ENCODE results near the gene CRCP. TPM values are rescaled to one million over a fixed set of nuclear protein-coding genes. Genes with fewer than 3 reads are reported as not detected.
A peak's percentile ranks its signal among the peaks of the same experiment; 100 is the strongest.

The CRCP gene
- total and polyA plus RNA-seq, 2 of the 13 experiments (the other 11 are each of a cell fraction or from before 2014, with no cell fraction given), result 22.7 to 31.0 TPM

DNA sequence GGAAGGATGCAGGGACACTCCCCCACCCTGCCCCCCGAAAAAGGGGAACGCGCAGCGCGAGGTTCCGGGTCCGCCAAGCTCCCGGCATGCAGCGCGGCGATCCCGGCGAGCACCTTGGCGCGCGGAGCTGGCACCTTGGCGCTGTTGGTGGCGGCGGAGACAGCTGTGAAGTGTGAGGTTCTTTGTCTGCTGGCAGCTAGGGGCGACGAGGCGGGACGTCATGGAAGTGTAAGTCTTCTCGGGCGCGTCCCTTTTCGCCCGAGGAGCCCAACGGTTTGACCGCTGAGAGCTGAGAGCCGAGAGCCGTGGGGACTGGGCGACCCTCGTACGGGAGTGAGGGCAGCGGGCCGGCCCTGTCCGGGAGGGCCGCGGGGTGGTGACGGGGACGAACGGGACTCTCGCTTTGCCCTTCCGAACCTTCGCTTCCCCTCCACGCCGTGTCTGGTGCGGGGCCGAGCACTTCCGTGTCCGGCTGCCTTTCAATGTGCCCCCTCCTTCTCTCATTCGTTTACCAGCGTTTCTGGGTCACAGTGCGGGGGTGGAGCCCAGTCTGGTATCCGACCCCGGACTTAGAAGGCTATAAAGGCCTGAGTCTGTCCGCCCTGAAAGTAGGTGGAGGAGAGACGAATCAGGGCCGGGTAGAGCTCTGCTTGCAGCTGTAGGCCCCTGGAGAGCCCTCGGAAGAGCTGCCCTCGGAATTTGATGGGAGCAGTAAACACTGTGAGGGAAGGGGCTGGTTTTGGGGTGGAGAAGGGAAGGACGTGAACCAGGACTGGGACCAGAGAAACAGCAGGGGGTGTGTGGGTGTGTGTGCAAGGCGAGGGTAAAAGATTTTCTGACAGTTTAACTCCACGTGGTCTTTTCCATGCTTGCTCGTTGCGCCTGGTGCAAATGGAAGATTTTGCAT, at the start of gene CRCP (continued):
- TF ChIP-seq ZNF543 (CRISPR knock-in tag; IDR thresholded peaks at IDR 0.05), result 0 out of 2 replicates have a peak, but pooled peaks have one; percentile 82
- 0 out of 2 replicates have a peak, but pooled peaks have one; percentile 34 for TF ChIP-seq ZBTB20 (CRISPR knock-in tag; IDR thresholded peaks at IDR 0.05; ENCODE audit: borderline replicate concordance, low read depth)
- TF ChIP-seq THAP11 (CRISPR knock-in tag; IDR thresholded peaks at IDR 0.05), result peak; percentile 64
- no peak for TF ChIP-seq AHR (CRISPR knock-in tag; IDR thresholded peaks at IDR 0.05)
- peak; percentile 96 for TF ChIP-seq RBFOX2 (IDR thresholded peaks at IDR 0.05; ENCODE audit: low read depth, low read length)
- TF ChIP-seq, protein P1, sequence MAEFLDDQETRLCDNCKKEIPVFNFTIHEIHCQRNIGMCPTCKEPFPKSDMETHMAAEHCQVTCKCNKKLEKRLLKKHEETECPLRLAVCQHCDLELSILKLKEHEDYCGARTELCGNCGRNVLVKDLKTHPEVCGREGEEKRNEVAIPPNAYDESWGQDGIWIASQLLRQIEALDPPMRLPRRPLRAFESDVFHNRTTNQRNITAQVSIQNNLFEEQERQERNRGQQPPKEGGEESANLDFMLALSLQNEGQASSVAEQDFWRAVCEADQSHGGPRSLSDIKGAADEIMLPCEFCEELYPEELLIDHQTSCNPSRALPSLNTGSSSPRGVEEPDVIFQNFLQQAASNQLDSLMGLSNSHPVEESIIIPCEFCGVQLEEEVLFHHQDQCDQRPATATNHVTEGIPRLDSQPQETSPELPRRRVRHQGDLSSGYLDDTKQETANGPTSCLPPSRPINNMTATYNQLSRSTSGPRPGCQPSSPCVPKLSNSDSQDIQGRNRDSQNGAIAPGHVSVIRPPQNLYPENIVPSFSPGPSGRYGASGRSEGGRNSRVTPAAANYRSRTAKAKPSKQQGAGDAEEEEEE (CRISPR knock-in tag; IDR thresholded peaks at IDR 0.05; ENCODE audit: borderline replicate concordance), result peak; percentile 87
- no peak for TF ChIP-seq DNMT3B (CRISPR knock-in tag; conservative IDR thresholded peaks at IDR 0.05)
- TF ChIP-seq, protein P2, sequence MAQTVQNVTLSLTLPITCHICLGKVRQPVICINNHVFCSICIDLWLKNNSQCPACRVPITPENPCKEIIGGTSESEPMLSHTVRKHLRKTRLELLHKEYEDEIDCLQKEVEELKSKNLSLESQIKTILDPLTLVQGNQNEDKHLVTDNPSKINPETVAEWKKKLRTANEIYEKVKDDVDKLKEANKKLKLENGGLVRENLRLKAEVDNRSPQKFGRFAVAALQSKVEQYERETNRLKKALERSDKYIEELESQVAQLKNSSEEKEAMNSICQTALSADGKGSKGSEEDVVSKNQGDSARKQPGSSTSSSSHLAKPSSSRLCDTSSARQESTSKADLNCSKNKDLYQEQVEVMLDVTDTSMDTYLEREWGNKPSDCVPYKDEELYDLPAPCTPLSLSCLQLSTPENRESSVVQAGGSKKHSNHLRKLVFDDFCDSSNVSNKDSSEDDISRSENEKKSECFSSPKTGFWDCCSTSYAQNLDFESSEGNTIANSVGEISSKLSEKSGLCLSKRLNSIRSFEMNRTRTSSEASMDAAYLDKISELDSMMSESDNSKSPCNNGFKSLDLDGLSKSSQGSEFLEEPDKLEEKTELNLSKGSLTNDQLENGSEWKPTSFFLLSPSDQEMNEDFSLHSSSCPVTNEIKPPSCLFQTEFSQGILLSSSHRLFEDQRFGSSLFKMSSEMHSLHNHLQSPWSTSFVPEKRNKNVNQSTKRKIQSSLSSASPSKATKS (CRISPR knock-in tag; IDR thresholded peaks at IDR 0.05), result no peak
- TF ChIP-seq, protein P3, sequence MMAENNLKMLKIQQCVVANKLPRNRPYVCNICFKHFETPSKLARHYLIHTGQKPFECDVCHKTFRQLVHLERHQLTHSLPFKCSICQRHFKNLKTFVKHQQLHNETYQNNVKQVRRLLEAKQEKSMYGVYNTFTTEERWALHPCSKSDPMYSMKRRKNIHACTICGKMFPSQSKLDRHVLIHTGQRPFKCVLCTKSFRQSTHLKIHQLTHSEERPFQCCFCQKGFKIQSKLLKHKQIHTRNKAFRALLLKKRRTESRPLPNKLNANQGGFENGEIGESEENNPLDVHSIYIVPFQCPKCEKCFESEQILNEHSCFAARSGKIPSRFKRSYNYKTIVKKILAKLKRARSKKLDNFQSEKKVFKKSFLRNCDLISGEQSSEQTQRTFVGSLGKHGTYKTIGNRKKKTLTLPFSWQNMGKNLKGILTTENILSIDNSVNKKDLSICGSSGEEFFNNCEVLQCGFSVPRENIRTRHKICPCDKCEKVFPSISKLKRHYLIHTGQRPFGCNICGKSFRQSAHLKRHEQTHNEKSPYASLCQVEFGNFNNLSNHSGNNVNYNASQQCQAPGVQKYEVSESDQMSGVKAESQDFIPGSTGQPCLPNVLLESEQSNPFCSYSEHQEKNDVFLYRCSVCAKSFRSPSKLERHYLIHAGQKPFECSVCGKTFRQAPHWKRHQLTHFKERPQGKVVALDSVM (CRISPR knock-in tag; IDR thresholded peaks at IDR 0.05), result peak; percentile 15; the same call in 1 of the 2 replicates
- TF ChIP-seq NR0B2 (CRISPR knock-in tag; IDR thresholded peaks at IDR 0.05), result peak; percentile 44; the same call in 1 of the 2 replicates
- TF ChIP-seq CBX1 (IDR thresholded peaks at IDR 0.05; ENCODE audit: low read depth), result no peak
- no peak for TF ChIP-seq TOE1 (CRISPR knock-in tag; IDR thresholded peaks at IDR 0.05)
- TF ChIP-seq, protein P4, sequence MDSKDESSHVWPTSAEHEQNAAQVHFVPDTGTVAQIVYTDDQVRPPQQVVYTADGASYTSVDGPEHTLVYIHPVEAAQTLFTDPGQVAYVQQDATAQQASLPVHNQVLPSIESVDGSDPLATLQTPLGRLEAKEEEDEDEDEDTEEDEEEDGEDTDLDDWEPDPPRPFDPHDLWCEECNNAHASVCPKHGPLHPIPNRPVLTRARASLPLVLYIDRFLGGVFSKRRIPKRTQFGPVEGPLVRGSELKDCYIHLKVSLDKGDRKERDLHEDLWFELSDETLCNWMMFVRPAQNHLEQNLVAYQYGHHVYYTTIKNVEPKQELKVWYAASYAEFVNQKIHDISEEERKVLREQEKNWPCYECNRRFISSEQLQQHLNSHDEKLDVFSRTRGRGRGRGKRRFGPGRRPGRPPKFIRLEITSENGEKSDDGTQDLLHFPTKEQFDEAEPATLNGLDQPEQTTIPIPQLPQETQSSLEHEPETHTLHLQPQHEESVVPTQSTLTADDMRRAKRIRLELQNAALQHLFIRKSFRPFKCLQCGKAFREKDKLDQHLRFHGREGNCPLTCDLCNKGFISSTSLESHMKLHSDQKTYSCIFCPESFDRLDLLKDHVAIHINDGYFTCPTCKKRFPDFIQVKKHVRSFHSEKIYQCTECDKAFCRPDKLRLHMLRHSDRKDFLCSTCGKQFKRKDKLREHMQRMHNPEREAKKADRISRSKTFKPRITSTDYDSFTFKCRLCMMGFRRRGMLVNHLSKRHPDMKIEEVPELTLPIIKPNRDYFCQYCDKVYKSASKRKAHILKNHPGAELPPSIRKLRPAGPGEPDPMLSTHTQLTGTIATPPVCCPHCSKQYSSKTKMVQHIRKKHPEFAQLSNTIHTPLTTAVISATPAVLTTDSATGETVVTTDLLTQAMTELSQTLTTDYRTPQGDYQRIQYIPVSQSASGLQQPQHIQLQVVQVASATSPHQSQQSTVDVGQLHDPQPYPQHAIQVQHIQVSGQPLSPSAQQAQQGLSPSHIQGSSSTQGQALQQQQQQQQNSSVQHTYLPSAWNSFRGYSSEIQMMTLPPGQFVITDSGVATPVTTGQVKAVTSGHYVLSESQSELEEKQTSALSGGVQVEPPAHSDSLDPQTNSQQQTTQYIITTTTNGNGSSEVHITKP (CRISPR knock-in tag; IDR thresholded peaks at IDR 0.05; ENCODE audit: low read depth), result no peak; the same call in none of the 2 replicates
- TF ChIP-seq ZNF792 (CRISPR knock-in tag; IDR thresholded peaks at IDR 0.05), result peak; percentile 74
- peak; percentile 87 for TF ChIP-seq ZFY (CRISPR knock-in tag; IDR thresholded peaks at IDR 0.05)
- TF ChIP-seq ZSCAN20 (CRISPR knock-in tag; IDR thresholded peaks at IDR 0.05; ENCODE audit: borderline replicate concordance), result no peak
- no peak for TF ChIP-seq MBNL3 (CRISPR knock-in tag; conservative IDR thresholded peaks at IDR 0.05)

Data from HepG2 (cell line).